Astrocyte (in vitro differentiated cells and primary cell): ENCODE results near the gene PRR7. TPM values are rescaled to one million over a fixed set of nuclear protein-coding genes. Genes with fewer than 3 reads are reported as not detected.

ENCODE experiments used
- DNase-seq: peaks from one replicate; pipeline ENCODE4 v3.0.0-alpha.2; 2010; ENCODE audit warnings: low read depth
- FAIRE-seq: peaks from 2 replicates; lab custom pipeline; 2011; peaks lifted over from hg19 to GRCh38; lab: Jason Lieb, UNC
- H2AFZ ChIP-seq: 2 replicates; pipeline ENCODE4 v1.6.0; 2012; ENCODE audit warnings: low read depth, low read length, inconsistent platforms
- H3K27ac ChIP-seq: 2 replicates; pipeline ENCODE4 v1.5.1; 2011; ENCODE audit warnings: low read depth, low read length, inconsistent platforms
- H3K27me3 ChIP-seq: 2 replicates; pipeline ENCODE4 v1.6.0; 2011; ENCODE audit warnings: low read length, inconsistent platforms; ENCODE audit not compliant: insufficient read depth
- H3K36me3 ChIP-seq: 2 replicates; pipeline ENCODE4 v1.5.1; 2011; ENCODE audit warnings: low read length, inconsistent platforms; ENCODE audit not compliant: insufficient read depth
- H3K4me1 ChIP-seq: 2 replicates; pipeline ENCODE4 v1.5.1; 2011; ENCODE audit warnings: low read length, inconsistent platforms; ENCODE audit not compliant: insufficient read depth
- H3K4me2 ChIP-seq: 2 replicates; pipeline ENCODE4 v1.6.0; 2012; ENCODE audit warnings: low read length, inconsistent platforms
- H3K4me3 ChIP-seq: 2 replicates; pipeline ENCODE4 v1.5.1; 2011; ENCODE audit warnings: low read depth, mild to moderate bottlenecking, low read length, inconsistent platforms; ENCODE audit not compliant: insufficient read depth
- H3K79me2 ChIP-seq: 2 replicates; pipeline ENCODE4 v1.6.0; 2012; ENCODE audit warnings: mild to moderate bottlenecking, low read length, inconsistent platforms; ENCODE audit not compliant: insufficient read depth
- H3K9ac ChIP-seq: 2 replicates; pipeline ENCODE4 v1.6.0; 2012; ENCODE audit warnings: mild to moderate bottlenecking, low read length, inconsistent platforms
- H3K9me3 ChIP-seq: 2 replicates; pipeline ENCODE4 v1.5.1; 2012; ENCODE audit warnings: low read depth, mild to moderate bottlenecking, low read length, inconsistent platforms; ENCODE audit not compliant: insufficient read depth
- H4K20me1 ChIP-seq: 2 replicates; pipeline ENCODE4 v1.6.0; 2012; ENCODE audit warnings: low read length, inconsistent platforms; ENCODE audit not compliant: insufficient read depth
- H3K27ac Mint-ChIP-seq: one replicate; pipeline ENCODE4 v1.8.0; 2021; ENCODE audit warnings: mild to moderate bottlenecking, mixed read lengths; ENCODE audit not compliant: unreplicated experiment
- H3K27me3 Mint-ChIP-seq: one replicate; pipeline ENCODE4 v1.8.0; 2021; ENCODE audit warnings: low read depth, mixed read lengths; ENCODE audit not compliant: unreplicated experiment
- H3K36me3 Mint-ChIP-seq: one replicate; pipeline ENCODE4 v1.8.0; 2021; ENCODE audit warnings: low read depth, mixed read lengths; ENCODE audit not compliant: unreplicated experiment
- H3K4me1 Mint-ChIP-seq: one replicate; pipeline ENCODE4 v1.8.0; 2021; ENCODE audit warnings: low read depth, mixed read lengths; ENCODE audit not compliant: unreplicated experiment
- H3K4me3 Mint-ChIP-seq: one replicate; pipeline ENCODE4 v1.8.0; 2021; ENCODE audit warnings: mild to moderate bottlenecking, moderate library complexity, mixed read lengths; ENCODE audit not compliant: unreplicated experiment
- H3K9me3 Mint-ChIP-seq: one replicate; pipeline ENCODE4 v1.8.0; 2021; ENCODE audit warnings: mild to moderate bottlenecking, mixed read lengths; ENCODE audit not compliant: unreplicated experiment
- EZH2 ChIP-seq: IDR thresholded peaks from 2 replicates; pipeline ENCODE4 v1.6.1; 2012; ENCODE audit warnings: mild to moderate bottlenecking, low read length, inconsistent platforms; ENCODE audit not compliant: insufficient read depth
- total RNA-seq: library from RNA; stranded (reverse); gene quantifications from 2 replicates; pipeline ENCODE4 v1.2.1, GENCODE V29; 2021
- TF ChIP-seq, protein P1 (sequence below): IDR thresholded peaks from 2 replicates; pipeline ENCODE4 v1.5.1; 2011; ENCODE audit warnings: low read depth, mild to moderate bottlenecking, inconsistent platforms, low read length, moderate library complexity; ENCODE audit not compliant: insufficient read depth

Gene PRR7
- total RNA-seq, 1 donor from 2014 or later, result 9.9 TPM

DNA sequence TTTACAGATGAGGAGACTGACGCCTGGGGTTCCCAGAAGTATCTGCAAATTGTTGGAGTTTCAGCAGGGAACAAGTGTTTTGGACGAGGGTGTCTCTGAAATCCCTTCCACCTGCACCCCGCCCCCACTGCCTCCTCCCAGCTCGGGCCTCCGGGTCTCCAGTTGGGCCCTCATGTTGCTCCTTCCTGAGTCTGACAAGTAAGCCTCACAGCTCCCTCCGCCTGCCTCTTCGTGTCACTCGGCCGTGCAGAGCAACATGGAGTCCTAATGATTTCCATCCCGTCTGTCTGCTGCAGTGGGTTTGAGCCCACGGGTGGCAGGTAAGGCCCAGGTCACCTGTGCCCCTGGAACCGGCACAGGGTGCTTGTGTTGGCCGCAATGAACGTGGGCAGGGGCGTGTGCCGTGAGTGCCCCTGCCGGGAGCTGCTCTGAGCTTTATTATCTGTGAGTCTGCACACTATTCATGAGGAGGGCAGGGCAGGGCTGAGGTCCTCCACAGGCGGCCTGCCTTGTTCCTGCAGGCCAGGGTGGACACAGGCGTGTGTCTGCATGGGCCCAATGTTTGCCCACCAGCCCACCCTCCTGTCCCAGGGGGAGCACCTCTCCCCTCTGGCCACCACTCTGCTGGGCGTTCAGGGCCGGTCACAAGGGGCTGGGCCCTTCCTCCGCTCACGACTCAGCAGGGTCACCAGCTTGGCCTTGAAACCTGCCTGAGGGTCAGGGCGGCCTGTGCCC is 56.9 kb downstream of the PRR7 start:
- Mint-ChIP-seq H3K27ac (no peak overlapping the region), H3K9me3 (no peaks in the 10 kb centered on the region), H3K4me3 (no peak overlapping the region), H3K36me3 (peaks cover 16% of the 10 kb centered on the region), H3K27me3 (no peaks in the 10 kb centered on the region), H3K4me1 (peaks cover 28% of the 10 kb centered on the region)
- Histone ChIP-seq H3K9ac (no peak overlapping the region), H3K27me3 (no peaks in the 10 kb centered on the region), H3K27ac (no peak overlapping the region), H3K4me3 (no peak overlapping the region), H3K36me3 (no peaks in the 10 kb centered on the region), H3K4me2 (no peak overlapping the region), H2AFZ (no peak overlapping the region), H4K20me1 (no peaks in the 10 kb centered on the region), H3K79me2 (no peaks in the 10 kb centered on the region), H3K9me3 (no peaks in the 10 kb centered on the region), H3K4me1 (peaks cover 16% of the 10 kb centered on the region)
- no peak for TF ChIP-seq EZH2
- TF ChIP-seq, protein P1, sequence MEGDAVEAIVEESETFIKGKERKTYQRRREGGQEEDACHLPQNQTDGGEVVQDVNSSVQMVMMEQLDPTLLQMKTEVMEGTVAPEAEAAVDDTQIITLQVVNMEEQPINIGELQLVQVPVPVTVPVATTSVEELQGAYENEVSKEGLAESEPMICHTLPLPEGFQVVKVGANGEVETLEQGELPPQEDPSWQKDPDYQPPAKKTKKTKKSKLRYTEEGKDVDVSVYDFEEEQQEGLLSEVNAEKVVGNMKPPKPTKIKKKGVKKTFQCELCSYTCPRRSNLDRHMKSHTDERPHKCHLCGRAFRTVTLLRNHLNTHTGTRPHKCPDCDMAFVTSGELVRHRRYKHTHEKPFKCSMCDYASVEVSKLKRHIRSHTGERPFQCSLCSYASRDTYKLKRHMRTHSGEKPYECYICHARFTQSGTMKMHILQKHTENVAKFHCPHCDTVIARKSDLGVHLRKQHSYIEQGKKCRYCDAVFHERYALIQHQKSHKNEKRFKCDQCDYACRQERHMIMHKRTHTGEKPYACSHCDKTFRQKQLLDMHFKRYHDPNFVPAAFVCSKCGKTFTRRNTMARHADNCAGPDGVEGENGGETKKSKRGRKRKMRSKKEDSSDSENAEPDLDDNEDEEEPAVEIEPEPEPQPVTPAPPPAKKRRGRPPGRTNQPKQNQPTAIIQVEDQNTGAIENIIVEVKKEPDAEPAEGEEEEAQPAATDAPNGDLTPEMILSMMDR, result no peak
- FAIRE-seq (no peak), DNase-seq (no peak)

DNA sequence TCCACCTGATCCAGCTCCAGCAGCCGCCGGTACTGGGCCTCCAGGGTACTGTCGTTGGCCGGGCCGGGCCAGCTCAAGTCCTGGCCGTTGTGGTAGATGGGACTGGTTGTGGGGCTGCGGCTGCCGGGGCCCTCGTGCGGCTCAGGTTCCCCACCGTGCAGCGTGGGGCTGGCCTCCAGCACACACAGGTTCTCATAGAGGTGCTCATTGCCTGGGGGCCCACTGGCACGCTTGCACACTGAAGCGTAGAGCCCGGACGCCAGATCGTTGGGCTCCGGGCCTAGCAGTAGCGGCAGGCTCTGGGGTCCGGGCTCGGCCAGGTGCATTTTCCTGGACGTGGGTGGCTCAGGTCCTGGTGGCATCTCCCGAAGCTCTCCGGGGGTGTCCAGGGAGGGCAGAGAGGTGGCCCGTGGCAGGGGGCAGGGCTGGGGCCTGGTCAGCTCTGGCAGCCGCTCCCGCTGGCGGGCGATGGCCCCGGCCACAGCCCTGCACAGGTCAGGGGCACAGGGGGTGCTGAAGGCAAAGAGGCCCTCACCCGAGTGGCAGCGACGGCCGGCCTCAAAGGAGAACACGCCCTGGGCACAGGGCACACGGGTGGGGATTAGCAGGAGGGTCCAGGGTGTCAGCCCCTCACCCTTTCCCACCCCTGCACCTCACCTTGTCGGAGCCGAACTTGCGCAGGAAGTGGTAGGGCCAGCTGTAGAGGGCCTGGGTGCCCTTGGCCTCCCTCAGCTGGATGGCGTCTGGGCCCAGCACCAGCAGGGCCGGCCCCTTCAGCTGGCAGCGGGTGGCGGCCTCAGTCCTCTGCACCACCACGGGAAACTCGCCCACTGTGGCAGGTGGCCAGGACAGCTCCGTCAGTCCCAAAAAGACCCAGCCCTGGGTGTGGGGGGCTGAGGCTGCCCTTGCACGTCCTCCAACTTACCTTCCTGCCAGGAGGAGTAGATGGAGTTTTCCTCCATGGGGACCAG is 57.8 kb downstream of the PRR7 start:
- Histone ChIP-seq H3K79me2 (no peaks in the 10 kb centered on the region), H3K9ac (no peak overlapping the region), H3K9me3 (no peaks in the 10 kb centered on the region), H4K20me1 (peaks cover 3% of the 10 kb centered on the region), H3K27ac (no peak overlapping the region), H3K36me3 (no peaks in the 10 kb centered on the region), H2AFZ (no peak overlapping the region), H3K4me3 (no peak overlapping the region), H3K27me3 (no peaks in the 10 kb centered on the region), H3K4me2 (no peak overlapping the region), H3K4me1 (peaks cover 14% of the 10 kb centered on the region)
- no peak for DNase-seq
- no peaks in the 10 kb centered on the region for H3K27me3 Mint-ChIP-seq
- FAIRE-seq, result no peak
- H3K9me3 Mint-ChIP-seq, result no peaks in the 10 kb centered on the region
- no peak overlapping the region for H3K4me3 Mint-ChIP-seq
- peaks cover 24% of the 10 kb centered on the region for H3K4me1 Mint-ChIP-seq
- TF ChIP-seq, protein P1, result no peak
- TF ChIP-seq EZH2, result no peak
- H3K27ac Mint-ChIP-seq, result no peak overlapping the region
- peaks cover 16% of the 10 kb centered on the region for H3K36me3 Mint-ChIP-seq
